Astrocyte (in vitro differentiated cells and primary cell): ENCODE results near the gene GALNT2.

Experiments
- CTCF ChIP-seq: IDR thresholded peaks from 2 replicates; pipeline ENCODE4 v1.5.1; 2011; ENCODE audit warnings: low read depth, mild to moderate bottlenecking, inconsistent platforms, low read length, moderate library complexity; ENCODE audit not compliant: insufficient read depth
- EZH2 ChIP-seq: IDR thresholded peaks from 2 replicates; pipeline ENCODE4 v1.6.1; 2012; ENCODE audit warnings: mild to moderate bottlenecking, low read length, inconsistent platforms; ENCODE audit not compliant: insufficient read depth

GRCh38 chr1:230170622-230171021 is 103.6 kb downstream of the GALNT2 start:
- TF ChIP-seq CTCF: no peak
- TF ChIP-seq EZH2: no peak
